AG08396 (cell line): ENCODE data around the gene SYTL3.
"Not testable (repeated sequence)": the region's sequence is repeated elsewhere in the genome, so short reads cannot be mapped to it uniquely, and the experiment has no call there.

Experiments used
- DNase-seq: peaks from one replicate; pipeline ENCODE4 v3.0.0; 2012; ENCODE audit warnings: low spot score, mixed read lengths

The SYTL3 gene

DNA sequence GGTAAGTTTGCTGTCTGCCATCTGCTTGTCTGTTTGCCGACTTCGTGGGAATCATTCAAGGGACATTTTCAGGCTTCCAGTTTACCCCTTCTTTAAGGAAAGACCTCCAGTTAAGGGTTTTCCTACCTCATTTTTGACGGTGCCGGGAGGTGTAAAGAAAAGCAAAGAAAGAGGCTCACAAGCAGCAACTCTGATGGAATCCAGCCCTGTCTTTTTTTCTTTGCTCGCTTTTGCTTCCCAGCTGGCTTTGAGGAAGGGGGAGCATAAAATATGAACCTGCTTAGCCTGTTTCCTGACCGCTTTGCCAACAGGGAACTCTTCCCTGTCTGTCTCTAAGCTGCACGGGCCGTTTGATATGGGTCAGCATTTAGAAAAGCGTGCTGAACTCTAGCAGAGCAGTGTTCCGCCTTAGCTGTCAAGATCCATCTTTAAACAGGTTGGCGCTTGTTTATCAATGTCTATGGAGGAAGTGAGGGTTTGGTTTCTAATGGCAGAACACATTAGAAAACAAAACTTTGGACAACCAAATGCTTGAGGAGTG is 13.8 kb downstream of the SYTL3 start:
- DNase-seq = no peak

DNA sequence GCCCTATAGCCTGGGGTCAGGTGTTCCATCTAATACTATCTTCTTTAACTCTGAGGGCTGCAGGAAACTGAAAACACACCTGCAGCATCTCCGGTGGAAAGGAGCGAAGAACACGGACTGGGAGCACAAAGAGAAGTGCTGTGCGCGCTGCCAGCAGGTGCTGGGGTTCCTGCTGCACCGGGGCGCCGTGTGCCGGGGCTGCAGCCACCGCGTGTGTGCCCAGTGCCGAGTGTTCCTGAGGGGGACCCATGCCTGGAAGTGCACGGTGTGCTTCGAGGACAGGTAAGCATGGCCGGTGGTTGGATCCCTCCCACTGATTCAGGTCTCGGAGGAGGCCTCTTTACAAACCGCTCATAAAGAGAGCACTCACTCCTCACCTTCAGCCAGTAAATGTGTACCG is 15.5 kb downstream of the SYTL3 start:
- DNase-seq = no peak

DNA sequence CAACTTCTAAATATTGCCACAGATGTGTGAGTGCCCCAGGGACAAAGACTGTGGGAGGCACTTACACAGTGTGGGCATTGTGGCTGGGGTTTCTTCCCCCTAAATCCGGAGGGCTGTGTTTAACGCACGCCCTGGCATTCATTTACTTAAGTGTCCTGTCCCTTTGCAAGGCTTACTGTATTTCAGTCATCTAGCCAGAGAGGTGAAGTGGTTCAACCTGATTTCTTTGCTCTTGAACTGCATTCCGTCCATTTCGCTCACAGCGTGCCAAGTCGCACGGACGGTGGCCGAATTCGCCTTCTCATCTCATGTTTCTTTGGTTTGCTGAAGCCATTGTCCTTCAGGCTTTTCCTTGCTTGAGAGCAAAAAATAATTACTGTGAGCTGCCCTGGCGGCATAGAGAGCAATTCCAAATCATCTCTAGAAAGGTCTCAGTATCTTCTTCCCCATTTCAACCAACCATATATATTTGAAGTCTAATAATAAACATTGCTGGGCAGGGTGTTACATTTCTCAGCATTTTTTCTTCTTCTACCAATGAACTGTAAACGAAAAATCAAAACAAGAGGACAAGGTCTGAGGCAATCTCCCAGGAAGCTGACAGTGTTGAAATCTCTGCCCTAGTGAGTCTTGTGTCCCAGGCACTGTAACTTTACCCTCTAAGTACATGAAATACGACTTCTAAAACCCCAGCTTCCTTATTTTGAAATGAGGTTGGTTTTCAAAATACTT is 16.9 kb downstream of the SYTL3 start:
- DNase-seq = peak; percentile 40

DNA sequence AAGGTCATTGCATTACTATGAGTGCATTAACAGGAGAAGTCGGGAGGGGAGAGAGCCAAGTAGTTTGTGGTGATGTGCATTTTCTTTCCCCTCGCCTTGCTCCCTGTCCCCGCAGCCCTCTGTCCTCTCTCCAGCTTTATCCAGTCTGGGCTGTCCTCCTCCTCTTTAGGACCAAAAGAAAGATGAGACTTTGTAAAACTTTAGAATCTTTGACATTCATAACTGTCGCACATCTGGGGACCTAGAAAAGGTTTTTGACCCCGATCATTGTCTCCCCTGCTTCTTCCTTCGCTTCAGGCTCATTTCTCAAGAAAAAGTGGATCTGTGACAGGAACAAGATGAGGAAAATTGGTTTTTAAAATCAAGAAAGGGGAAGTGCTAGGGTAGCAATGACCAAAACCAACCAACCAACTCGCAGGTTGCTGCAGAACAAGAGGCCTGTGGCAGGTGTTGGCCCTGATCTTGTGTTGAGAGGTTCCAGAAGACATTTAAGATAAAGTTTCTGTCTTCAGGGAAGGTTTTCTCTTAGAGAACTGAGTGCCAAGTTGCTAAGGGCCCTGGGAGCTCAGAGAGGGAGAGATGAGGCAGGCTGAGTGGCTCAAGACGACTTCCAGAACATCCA is 17.6 kb downstream of the SYTL3 start:
- DNase-seq = no peak

DNA sequence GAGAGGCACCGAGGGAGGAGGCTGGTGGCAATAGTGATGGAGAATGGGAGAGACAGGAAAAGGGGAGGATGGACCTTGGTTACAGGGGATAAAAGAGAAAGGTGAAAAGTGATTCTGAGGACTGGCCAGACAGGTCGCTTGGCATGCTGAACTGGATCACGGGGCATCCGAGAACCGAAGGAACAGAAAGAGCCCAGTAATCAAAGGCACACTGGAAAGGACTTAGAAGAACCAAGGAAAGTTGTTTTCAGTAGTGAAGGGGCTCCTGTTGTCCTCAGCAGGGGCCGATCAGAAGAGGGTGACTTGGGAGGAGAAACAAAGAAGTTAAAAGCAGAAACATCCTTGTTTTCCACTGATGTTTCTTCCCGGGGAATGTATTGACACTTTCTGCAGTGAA is 18.9 kb downstream of the SYTL3 start:
- DNase-seq = no peak

DNA sequence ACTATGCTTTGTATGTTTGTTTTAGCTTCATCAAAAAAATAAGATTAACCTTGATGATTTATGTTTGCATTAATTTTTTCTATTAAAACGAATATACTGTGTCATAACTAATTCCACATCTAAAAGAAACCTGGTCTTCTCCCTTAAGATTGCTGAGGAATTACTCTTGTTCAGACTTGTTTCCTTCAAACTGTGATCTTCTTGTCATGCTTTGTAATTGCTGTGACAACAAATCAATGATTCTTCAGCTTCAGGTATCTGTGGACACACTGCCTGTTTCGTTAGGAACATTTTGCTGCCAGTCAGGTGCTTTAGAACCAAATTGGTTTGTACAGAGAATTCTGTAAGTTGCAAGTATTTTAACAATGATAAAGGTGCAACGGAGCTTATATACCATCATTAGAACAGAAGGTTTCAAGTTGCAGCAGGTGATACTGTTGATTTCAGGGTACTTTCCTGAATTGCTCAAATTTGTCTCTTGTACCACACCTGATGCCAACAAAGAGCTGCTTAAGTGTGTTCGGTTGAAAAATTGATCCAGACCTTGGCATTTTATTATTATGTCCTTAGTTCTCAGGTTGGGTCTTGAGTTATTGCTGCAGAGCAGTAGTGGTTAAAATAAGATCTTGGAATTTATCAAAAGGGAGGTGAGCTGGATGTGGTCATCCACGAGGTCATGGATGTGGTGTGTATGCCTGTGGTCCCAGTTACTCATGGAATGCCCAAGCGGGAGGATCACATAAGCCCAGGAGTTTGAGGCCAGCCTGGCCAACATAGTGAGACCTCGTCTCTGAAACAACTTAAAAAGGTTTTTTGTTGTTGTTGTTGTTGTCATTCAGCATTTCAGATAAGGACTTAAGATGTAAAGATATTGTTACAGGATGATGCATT is 19.5 kb downstream of the SYTL3 start:
- peak; percentile 63 for DNase-seq

DNA sequence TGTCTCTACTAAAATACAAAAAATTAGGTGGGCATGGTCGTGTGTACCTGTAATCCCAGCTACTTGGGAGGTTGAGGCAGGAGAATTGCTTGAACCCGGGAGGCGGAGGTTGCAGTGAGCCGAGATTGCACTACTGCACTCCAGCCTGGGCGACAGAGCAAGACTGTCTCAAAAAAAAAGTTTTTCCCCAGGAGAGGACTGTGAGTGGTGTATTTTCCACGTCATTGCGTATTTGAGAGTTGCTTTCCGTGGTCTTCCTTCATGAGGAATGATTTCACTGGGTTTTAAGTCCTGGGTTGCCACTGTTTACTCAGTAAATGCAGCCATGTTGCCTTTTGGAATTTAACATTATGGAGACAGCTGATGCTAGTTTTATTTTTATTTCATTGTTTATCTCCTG is 22.3 kb downstream of the SYTL3 start:
- DNase-seq = not testable (repeated sequence)

DNA sequence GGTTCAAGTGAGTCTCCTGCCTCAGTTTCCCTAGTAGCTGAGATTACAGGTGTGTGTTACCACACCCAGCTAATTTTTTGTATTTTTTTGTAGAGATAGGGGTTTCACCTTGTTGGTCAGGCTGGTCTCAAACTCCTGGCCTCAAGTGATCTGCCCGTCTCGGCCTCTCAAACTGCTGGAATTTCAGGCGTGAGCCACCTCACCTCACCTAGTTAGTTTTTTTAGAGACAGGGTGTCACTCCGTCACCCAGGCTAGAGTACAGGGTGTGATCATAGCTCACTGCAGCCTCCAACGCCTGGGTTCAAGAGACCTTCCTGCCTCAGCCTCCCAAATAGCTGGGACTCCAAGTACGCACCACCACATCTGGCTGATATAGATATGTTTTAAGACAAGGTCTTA is 22.9 kb downstream of the SYTL3 start:
- no peak for DNase-seq

DNA sequence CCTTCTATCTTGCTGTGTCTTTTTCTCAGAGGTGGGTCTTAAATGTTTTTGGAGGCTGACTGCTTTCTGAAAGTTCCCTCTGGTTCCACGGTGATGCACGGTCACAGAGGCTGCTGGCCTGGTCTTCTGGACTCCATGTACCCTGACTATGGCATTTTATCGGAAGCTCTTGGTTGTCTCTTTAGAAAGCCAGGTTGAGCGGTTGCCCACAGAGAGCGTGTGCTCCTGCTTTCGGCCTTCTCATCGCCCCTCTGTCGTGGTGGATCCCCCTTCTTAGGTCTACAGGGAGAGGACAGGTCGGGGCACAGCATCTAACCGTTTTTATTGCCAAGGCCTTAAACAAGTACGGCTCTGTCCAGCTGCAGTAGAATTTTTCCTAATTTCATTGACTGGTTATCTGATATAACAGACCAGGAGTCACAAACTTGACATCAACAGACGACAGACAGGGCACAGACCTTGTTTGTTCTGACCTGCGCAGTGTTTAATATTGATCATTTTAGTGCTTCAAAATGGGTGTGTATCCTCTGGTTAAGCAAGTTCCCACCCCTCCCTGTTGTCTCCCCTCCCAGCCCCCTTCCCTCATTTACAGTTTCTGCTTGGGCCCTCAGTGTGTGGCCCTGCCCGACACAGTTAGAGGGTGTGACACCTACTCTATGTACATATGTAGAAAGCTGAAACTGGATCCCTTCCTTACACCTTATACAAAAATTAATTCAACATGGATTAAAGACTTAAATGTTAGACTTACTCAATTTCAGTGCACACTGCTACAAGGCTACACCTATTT is 24.7 kb downstream of the SYTL3 start:
- no peak for DNase-seq

DNA sequence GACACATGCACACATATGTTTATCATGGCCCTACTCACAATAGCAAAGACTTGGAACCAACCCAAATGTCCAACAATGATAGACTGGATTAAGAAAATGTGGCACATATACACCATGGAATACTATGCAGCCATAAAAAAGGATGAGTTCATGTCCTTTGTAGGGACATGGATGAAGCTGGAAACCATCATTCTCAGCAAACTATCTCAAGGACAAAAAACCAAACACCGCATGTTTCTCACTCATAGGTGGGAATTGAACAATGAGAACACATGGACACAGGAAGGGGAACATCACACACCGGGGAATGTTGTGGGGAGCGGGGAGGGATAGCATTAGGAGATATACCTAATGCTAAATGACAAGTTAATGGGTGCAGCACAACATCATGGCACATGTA is 27.2 kb downstream of the SYTL3 start:
- not testable (repeated sequence) for DNase-seq

DNA sequence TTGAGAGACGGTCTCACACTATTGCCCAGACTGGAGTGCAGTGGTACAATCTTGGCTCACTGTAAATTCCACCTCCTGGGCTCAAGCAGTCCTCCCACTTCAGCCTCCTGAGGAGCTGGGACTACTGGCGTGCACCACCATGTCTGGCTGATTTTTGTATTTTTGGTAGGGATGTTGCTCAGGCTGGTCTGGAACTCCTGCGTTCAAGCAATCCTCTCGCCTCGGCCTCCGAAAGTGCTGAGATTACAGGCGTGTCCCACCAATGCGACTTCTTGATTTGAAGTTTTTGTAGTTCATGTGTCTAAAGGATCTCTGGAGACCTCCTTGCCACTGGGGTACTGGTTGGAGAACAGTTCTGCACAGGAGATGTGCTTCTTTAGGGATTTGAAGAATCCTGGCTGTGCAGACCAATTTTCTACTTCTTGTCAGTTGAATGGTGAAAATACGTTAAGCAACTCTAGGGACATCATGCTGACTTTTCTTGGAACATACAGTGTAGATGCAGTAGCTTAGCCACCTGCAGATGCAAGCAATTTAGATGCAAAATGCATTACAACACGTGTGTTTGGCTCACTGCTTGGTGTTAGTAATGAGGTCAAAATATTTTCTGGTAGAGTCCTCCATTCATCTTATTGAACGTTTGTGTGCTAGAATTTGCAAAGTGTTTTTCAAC is 28.2 kb downstream of the SYTL3 start:
- no peak for DNase-seq

DNA sequence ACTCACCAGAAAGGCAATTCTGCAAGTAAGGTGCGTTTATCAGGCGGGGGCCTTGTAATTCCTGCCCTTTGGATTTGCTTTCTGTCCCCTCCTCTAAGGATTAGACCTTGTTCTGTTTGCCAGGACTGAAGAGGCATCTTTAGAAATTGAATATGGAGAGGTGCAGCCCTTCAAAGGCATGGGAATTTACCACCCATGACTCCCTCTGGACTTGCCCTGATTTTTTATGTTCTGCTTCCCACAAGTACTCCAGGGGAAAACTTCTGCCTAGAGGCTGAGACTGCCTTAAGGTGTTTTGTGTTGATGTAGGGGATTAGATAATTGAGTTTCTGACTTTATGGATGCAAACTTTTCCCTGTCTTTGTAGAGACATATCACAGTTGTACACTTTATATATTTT is 30.2 kb downstream of the SYTL3 start:
- DNase-seq = no peak

DNA sequence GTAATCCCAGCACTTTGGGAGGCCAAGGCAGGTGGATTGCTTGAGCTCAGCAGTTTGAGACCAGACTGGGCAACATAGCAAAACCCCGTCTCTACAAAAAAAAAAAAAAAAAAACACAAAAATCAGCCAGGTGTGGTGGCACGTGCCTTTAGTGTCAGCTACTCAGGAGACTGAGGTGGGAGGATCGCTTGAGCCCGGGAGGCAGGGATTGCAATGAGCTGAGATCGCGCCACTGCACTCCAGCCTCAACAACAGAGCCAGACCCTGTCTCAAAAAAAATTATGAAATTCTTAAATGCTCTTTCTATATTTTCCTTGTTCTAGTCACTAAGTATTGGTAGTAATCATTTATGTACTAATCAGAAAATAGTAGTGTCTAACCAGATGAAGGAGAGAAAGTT is 30.6 kb downstream of the SYTL3 start:
- DNase-seq = no peak

DNA sequence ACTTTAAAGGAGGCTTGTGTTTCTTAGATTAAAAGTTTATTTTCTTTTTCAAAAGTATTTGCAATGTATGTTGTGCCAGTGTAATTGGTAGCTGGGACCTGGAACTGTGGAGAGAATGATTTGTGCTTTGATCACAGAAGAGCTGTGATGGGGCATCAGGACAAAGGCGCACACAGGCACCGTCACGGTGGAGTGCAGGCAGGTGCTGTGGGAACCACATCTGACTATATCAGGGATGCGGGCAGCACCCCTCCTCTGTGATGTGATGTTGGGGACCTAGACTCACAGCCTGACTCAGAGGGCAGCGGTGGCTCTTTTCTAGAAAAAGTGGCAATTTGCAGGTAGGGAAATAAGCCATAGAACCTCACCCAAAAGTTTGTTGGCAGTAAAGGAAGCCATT is 34.5 kb downstream of the SYTL3 start:
- DNase-seq = no peak

DNA sequence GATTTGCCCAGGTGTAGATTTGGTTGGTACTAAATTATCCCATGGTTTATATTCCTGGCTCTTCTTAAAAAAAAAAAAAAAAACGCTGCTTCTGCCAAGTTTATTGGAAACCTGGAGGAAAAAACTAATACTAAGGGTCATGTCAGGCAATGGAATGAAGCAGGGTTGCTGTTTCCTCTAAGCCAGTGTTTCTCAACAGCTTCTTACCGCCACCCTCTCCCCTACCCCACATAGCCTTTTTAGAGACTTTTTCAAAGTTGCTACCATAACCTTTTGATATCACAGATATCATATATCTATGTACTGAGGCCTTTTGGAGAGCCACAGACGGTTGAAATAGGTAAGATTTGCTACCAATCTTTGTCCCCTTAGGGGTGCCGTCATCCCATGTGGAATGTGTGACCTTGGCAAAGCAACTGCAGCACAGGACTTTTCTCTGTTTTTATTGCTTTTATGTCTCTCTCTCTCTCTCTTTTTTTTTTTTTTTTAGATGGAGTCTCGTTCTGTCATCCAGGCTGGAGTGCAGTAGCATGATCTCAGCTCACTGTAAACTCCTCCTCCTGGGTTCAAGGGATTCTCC is 35.0 kb downstream of the SYTL3 start:
- DNase-seq = no peak

DNA sequence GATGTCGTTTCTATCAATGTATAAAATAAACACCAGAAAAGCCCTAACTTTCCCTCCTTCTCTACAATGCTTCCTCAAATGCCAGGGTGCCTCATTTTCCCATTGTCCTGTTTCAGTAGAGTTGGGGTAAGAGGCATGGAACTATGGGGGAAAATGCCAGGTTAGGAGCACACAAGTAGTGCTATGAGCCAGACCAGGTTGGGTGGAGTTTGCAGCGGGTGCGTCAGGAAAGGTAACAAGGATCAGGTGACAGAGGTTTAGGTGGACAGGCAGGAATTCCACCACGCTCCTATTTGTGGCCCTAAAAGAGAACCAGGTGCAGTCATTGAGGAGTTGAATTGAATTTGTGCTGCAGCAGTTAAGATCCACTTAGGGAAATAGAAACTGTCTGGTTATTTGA is 36.5 kb downstream of the SYTL3 start:
- DNase-seq = no peak

DNA sequence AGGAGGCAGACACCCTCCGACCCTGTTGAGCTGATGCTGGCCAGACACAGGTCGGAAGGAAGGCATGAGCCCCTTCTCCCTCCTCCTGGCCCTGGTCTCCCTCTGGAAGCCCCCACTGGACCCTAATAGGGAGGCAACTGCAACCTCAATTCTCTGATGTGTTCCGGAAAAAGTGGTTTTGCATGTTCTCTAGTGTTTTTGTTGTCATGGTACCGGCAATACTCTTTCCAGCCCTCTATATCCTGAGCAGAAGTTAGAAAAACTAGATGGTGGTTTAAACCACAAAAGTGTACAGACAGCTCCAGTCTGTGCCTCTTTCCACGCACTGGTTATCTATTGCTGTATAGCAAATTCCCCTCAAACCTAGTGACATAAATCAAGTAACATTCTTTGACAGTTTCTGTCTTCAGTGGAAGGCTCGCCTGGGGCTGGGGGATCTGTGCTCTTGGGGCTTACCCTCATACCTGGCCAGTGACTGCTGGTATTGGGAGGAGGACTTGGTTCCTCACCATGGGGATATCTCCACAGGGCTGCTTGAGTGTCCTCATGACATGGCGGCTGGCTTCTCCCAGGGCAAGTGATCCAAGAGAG is 37.0 kb downstream of the SYTL3 start:
- DNase-seq = no peak

DNA sequence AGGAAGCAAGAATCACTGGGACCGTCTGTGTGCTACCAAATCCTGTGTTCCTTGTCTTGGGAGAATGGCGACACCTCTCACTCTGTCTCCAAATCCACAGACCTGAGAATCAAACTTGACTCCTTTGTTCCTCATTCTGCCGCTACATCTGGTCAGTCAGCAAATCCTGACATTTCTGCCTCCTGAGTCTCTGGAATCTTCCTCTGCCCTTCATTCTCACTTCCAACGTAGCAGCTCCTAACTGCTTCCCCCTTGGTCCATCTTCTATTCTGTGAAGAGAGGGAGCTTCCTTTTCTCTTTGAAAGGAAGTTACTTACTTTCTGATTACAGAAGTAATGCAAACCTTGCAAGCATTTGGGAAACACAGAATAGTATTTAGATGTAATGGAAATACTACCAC is 37.7 kb downstream of the SYTL3 start:
- DNase-seq = no peak

DNA sequence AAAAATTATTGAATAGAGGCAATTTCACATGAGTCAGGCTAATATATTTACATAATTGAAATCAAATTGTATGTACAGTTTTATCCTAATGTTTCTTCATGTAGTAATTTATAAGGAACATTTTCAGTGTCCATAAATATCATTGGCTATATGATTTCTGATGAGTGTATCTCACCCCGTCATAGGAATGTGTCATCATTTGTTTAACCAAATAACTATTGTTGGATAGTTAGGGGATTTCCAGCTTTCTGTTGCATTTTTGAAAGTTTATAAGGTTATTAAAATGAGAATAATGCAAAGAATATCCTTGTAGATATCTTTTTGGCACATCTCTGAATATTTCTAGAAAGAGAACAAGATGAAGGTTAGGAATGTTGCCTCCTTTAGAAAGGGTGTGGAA is 39.0 kb downstream of the SYTL3 start:
- no peak for DNase-seq

DNA sequence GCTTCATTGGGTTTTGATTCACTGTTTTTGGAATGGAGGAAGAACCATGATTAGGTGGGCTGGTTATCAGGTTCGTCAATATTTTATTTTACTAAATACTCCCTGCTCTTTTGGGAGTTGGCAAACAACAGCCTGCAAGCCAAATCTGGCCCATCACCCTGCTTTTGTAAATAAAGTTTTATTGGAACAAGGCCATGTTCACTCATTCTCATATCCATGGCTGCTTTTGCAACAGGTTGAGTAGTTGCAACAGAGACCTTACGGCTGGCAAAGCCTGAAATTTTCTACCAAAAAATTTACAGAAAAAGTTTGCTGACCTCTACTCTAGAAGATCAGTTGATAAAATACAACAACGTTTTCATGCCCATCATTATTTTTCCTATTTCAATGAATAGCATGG is 45.1 kb downstream of the SYTL3 start:
- no peak for DNase-seq

DNA sequence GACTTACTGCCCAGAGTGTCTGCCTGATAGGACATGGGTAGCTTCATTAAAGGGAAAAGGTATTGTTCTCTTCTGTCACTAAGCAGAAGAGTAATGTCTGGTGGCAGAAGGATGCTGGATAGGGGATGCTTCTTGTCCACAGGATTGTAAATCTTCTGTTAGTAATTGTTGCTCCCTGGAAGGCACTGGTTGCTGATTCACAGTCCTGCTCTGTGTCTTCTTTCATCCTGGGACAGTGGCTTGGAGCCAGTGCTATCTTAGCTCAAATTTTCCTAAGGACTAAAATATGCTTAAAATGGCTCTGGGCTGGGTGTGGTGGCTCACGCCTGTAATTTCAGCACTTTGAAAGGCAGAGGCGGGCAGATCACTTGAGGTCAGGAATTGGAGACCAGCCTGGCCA is 48.0 kb downstream of the SYTL3 start:
- peak; percentile 64 for DNase-seq
